Measurements from ENCODE around the gene HDAC6.

- no peak for TF ChIP-seq CTCF (IDR thresholded peaks at IDR 0.05)
- TF ChIP-seq POLR2A (IDR thresholded peaks at IDR 0.05): no peak
These were observed 51.0 kb downstream of the HDAC6 start for GRCh38 chrX:48852857-48853256.

All from heart left ventricle (tissue), 13 donors.